Stimulated activated CD4-positive, alpha-beta T cell treated with anti-CD3 and anti-CD28 coated beads, Interleukin-12 subunit alpha, Interleukin-12 subunit beta, amount 100 ng/mL, for 48 hours (primary cell): ENCODE data around the gene CARD11.
A peak's percentile ranks its signal among the peaks of the same experiment; 100 is the strongest.

Experiments used
- DNase-seq, 3 donors: peaks; one replicate each; pipeline ENCODE4 v3.0.0-alpha.2; 2020; ENCODE audit warnings: low read depth in 2 of 3, low spot score in 1 of 3

Gene CARD11

GRCh38 chr7:2983586-2983985 lies 60.1 kb downstream of the CARD11 start:
- no peak for DNase-seq

DNA sequence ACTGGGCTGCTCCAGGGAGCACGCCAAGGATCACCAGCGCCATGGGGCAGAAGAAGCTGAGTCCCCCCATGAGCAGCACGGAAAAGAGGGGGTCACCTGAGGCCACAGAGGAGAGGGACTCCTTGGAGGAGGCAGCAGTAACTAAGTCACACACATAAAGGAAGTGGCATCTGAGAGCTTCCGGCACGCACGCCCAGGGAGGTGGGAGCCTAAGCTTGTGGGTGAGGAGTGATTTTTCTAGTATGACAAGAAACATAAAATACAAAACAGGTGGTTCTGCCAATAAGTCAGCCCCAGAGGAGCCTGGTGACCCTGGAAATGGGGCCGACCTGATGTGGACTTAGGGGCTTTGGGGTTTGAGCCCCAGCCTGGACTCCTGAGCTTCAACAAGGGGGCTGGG lies 60.8 kb downstream of the CARD11 start:
- peak; percentile 34 to 40 (median 37) for DNase-seq

DNA sequence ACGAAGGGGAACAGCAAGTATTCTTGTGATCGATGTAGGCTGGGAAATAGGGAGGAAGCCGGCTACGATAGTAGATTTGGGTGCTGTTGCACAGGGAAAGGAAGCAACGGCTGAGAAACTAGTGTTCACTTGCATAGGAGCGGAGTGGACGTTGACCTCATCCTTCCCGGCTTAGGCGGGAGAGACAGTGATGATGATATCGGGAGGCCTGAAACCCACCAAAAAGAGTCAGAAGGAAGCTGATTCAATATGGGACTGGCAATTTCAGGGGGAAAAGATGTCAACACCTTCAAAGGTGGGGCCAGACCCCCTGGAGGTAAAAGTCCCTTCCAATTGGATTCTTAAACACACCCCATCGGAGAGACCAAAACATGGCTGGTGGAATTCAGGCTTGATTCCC lies 61.3 kb downstream of the CARD11 start:
- DNase-seq: no peak

DNA sequence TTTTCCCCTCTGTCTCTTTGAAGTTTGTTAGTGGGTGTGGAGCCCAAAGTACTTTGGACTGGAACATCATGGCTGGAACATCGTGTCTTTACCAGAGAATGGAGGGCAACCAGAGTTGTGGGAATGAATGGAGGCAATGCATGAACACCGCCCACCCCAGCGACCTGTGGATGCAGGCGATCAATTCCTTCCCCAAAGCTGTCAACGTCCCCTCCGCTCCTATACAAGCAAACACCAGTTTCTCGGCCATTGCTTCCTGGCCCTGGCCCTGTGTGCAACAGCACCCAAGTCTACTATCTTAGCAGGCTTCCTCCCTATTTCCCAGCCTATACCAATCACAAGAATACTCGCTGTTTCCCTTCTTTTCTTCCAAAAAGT lies 62.6 kb downstream of the CARD11 start:
- DNase-seq: no peak

DNA sequence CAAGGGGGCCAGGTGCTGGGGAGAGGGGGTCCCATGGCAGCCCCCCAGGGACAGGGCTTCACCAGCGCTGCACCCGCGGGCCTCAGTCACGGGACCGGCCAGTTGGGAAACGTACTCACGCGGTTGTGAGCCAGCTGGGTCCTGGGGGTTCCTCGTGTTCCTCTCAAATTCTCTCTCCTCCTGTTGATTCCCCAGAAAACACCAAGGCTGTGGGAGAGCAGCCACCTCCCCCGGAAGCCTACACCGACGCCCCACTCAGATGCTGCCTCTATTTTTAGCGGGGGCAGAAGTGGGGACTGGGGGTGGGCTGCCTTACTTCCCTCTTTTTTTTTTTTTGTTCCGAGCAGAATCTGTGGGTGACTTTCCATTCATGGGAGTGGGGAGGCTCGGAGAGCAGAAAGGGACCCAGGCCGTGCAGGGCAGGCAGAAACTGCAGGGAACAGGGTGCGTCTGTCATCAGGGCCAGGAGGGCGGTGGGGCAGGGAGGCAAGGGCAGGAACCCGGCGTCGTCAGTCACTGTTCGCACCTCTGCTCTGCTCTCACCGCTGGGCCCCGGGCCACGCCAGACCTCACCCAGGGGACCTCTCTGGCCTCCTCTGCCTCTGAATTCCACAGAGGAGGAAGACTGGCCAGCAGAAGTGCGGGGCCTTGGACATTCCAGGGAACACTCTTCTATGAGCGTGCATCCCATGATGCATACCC lies 63.1 kb downstream of the CARD11 start:
- DNase-seq: no peak

DNA sequence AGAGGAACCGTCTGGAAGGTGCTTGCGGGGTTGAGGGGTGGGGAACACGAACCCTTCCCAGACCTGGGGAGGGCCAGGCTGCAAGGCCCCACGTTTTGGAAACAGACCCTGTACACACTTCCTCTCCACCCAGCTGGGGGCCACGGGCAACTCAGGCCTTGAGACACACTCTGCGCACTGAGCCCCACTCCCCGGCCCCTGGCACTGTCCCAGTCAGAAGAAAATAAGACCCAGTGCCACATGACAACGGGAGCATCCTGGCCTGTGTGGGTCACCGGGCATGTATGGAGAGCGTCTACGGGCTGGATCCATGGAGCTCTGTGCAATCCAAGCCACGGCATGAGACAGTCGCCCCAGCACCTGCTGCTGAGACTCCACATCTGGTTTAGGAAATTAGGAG lies 63.7 kb downstream of the CARD11 start:
- no peak for DNase-seq

DNA sequence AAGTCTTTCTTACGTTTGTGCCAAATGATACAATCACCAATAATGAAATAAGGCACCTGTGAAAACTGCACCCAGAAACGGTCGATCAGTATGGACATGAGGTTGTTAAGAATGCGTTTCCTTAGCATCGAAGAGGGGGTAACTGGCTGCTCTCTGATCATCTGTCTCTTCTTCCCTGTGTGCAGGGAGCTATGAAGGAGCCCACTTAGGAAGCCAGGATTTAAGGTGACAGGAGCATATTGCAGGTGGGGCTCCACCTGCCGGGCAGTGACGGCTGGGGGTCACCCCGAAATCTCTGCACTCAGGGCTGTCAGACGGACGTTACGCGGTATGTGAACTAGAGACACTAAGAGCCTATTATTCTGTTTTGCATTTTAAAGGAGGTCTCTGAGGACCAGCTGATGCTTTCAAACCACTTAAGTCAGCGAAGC lies 64.5 kb downstream of the CARD11 start:
- DNase-seq: no peak

DNA sequence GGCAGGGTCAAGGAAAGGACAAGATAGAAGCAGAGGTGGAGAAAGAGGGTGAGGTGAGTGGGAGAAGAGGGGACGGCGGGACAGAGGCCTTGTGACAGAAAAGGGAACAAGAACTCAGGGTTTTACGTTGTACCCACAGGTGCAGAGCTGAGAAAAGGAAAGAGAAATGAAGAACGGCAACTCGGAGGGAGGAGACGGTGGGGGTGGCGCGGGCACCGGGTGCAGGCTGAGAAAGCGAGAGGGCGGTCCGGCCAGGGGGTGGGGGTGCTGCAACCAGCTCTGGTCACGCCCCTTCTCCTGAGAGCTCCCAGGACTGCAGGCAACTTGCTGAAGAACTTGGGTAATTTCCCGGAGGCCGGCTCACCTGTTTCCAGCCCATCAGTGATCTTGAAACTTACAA lies 65.3 kb downstream of the CARD11 start:
- DNase-seq: peak; percentile 83 to 88 (median 84)

DNA sequence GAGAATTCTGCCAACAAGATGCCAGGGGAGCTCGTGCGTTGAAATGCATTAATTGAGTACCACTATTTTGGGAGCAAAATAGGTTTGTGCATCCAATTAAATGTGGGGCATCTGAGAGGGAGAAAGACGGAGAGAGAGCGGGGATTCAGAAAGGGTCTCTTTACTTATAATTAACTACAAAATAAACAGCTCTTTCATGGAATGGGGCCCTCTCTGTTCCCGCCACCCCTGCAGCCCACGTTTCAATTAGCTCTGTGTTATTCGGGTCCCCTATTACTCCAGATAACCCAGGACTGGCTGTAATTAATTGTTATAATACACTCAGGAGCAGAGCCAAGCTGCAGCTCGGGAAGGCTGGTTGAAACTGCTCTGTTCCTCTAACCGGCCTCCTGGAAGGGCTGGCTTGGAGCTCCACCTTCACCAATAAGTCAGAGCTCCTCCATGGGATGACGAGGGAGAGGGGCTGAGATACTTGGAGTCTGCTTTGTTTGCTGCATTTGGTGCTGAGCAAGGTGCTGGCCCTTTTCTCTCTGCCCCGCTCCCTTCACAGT lies 67.8 kb downstream of the CARD11 start:
- DNase-seq: no peak

- DNase-seq: no peak
Observed at GRCh38 chr7:2974093-2974819, 69.4 kb downstream of the CARD11 start.

DNA sequence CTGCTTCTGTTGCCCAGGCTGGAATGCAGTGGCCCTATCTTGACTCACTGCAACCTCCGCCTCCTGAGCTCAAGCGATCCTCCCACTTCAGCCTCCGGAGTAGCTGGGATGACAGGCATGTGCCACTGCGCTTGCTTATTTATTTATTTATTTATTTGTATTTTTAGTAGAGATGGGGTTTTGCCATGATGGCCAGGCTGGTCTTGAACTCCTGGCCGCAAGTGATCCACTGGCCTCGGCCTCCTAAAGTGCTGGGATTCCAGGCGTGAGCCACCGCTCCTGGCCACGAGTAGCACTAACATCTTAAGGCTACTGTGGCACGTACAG lies 70.9 kb downstream of the CARD11 start:
- no peak for DNase-seq

DNA sequence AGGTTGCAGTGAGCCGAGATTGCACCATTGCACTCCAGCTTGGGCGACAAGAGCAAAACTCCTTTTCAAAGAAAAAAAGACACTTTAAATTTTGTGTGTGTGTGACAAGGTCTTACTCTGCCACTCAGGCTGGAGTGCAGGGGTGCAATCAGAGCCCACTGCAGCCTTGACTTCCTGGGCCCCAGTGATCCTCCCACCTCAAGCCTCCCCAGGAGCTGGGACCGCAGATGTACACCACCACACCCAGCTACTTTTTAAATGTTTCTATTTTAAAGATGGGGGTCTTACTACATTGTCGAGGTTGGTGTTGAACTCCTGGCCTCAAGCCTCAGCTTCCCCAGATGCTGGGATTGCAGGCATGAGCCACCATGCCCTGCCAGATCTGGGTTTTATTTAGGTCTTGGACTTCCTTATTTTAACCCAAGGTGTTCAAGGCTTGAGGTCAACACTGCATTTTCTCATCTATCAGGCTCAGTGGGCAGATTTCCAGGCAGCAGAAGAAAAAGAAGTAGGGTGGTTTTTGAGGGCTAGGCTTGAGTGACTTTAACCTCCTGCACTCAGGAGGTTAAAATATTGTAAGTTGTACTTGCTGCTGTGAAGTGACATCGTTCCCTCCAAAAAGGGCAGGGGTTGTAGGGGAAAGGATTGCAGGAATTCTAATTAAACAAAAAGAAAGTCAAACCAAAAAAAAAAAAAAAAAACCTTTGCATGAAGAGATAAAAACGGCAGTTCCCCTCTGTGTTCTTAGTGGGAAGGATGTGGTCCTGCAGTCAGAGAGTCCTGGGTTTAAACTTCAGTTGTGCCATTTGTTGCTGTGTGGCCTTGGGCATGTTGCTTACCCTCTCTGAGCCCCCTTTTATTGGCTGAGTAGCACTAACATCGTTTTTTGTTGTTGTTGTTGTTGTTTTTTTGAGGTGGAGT lies 71.5 kb downstream of the CARD11 start:
- no peak for DNase-seq

- no peak for DNase-seq
Observed at GRCh38 chr7:2970861-2971260, 72.8 kb downstream of the CARD11 start.

DNA sequence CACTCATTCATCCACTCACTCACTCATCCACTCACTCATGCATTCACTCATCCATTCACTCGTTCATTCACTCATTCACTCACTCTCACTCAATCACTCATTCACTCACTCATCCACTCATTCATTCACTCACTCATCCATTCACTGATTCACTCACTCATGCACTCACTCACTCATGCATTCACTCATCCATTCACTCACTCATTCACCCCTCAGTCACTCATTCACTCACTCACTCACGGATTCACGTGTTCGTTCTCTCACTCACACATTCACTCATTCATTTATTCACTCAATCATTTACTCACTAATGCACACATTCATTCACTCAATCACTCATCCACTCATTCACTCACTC lies 73.4 kb downstream of the CARD11 start:
- no peak for DNase-seq

DNA sequence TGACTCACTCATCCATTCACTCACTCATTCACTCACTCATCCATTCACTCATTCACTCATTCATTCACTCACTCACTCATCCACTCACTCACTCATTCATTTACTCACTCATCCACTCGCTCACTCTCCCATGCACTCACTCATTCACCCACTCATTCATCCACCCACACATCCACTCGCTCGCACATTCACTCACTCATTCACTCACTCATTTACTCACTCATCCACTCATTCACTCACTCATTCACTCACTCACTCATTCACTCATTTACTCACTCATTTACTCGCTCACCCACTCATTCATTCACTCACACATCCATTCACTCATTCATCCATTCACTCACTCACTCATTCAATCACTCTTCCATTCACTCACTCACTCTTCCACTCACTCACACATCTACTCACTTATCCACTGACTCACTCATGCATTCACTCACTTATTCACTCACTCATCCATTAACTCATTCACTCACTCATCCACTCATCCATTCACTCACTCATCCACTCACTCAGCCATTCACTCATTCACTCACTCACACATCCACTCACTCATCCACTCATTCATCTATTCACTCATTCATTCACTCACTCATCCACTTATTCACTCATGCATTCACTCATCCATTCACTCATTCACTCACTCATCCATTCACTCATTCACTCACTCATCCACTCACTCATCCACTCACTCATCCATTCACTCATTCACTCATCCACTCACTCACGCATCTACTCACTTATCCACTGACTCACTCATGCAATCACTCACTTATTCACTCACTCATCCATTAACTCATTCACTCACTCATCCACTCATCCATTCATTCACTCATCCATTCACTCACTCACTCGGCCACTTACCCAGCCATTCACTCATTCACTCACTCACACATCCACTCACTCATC lies 74.0 kb downstream of the CARD11 start:
- DNase-seq: no peak

- DNase-seq: no peak
Observed at GRCh38 chr7:2968616-2969397, 74.9 kb downstream of the CARD11 start.

- no peak for DNase-seq
Observed at GRCh38 chr7:2968176-2968575, 75.5 kb downstream of the CARD11 start.

- DNase-seq: no peak
Observed at GRCh38 chr7:2967705-2968104, 76.0 kb downstream of the CARD11 start.

DNA sequence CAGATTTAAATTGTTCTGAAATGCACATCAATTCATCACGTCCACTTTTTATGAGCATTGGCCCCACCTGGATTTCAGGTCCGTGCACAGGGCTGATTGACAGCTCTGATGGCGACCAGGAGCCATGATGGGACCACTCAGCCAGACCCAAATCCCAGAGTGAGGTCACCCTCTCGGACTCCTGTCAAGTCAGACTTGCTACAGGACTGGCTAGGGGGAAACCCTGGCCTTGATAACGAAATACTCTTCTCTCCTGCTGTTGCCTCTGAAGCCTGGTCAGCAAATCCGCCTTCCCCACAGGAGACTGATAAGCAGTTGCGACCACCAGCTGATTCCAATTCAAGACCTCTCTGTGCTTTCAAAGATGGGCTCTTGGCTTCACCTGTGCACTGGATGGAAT lies 76.4 kb downstream of the CARD11 start:
- no peak for DNase-seq
